HEK293 (cell line): ENCODE data around the gene ZNF43.
A peak's percentile ranks its signal among the peaks of the same experiment; 100 is the strongest.
"Not testable (repeated sequence)": the region's sequence is repeated elsewhere in the genome, so short reads cannot be mapped to it uniquely, and the experiment has no call there.

Experiments used
- CTCF ChIA-PET: fragments of 350-600 bp; formaldehyde crosslinking; extraction: SDS; loops from one replicate; lab custom pipeline; 2021; ENCODE audit warnings: antibody characterized with exemption; lab: Yijun Ruan, JAX
- POLR2A ChIA-PET: fragments of 300-600 bp; formaldehyde crosslinking; extraction: SDS; loops from one replicate; lab custom pipeline; 2020; ENCODE audit warnings: antibody characterized with exemption, inconsistent platforms; lab: Yijun Ruan, JAX
- H3K27ac ChIP-seq: fragments of 200-500 bp; sonication (Bioruptor generic); 2 replicates; pipeline ENCODE4 v1.5.1; 2014; ENCODE audit warnings: low read depth, low read length, control low read depth, inconsistent platforms; ENCODE audit errors: extremely low read depth
- H3K36me3 ChIP-seq, 2 experiments: fragments of 200-500 bp in 1 of 2; sonication (Bioruptor generic) in 1 of 2; 1 replicate in 1 of 2; 2 replicates in 1 of 2; pipeline ENCODE4 v1.5.1; 2014 to 2017; ENCODE audit warnings: inconsistent platforms in 2 of 2, low read length in 2 of 2; ENCODE audit not compliant: control insufficient read depth in 2 of 2, insufficient read depth in 1 of 2
- H3K4me1 ChIP-seq: fragments of 200-500 bp; sonication (Bioruptor generic); 2 replicates; pipeline ENCODE4 v1.5.1; 2014; ENCODE audit warnings: mild to moderate bottlenecking, low read length, inconsistent platforms; ENCODE audit not compliant: control insufficient read depth, insufficient read depth
- H3K4me3 ChIP-seq: 2 replicates; pipeline ENCODE4 v1.5.1; 2011; ENCODE audit warnings: low read depth, mild to moderate bottlenecking, control low read depth, low read length, moderate library complexity
- H3K9me3 ChIP-seq: fragments of 200-500 bp; sonication (Bioruptor generic); 2 replicates; pipeline ENCODE4 v1.5.1; 2014; ENCODE audit warnings: low read depth, low read length, inconsistent platforms; ENCODE audit not compliant: control insufficient read depth, insufficient read depth
- GLI4 ChIP-seq: fragments of 450-650 bp; formaldehyde crosslinking; IDR thresholded peaks from 2 replicates; pipeline ENCODE4 v1.5.1; 2016; ENCODE audit warnings: missing biosample characterization, missing genetic modification characterization
- HOXC10 ChIP-seq: sonication (generic); formaldehyde crosslinking; IDR thresholded peaks from 2 replicates; pipeline ENCODE4 v1.8.1; 2023; ENCODE audit warnings: mild to moderate bottlenecking, missing genetic modification reagents
- SP2 ChIP-seq: fragments of 450-650 bp; formaldehyde crosslinking; IDR thresholded peaks from 2 replicates; pipeline ENCODE4 v1.5.1; 2016; ENCODE audit warnings: missing biosample characterization, missing genetic modification characterization
- ZFP37 ChIP-seq: fragments of 450-650 bp; formaldehyde crosslinking; IDR thresholded peaks from 2 replicates; pipeline ENCODE4 v1.5.1; 2016; ENCODE audit warnings: missing biosample characterization, missing genetic modification characterization
- ZNF112 ChIP-seq: fragments of 450-650 bp; formaldehyde crosslinking; IDR thresholded peaks from 2 replicates; pipeline ENCODE4 v1.5.0; 2017; ENCODE audit warnings: missing biosample characterization, missing genetic modification characterization
- ZNF157 ChIP-seq: fragments of 450-650 bp; formaldehyde crosslinking; IDR thresholded peaks from 2 replicates; pipeline ENCODE4 v1.5.1; 2016; ENCODE audit warnings: missing biosample characterization, missing genetic modification characterization
- ZNF23 ChIP-seq: fragments of 450-650 bp; formaldehyde crosslinking; IDR thresholded peaks from 2 replicates; pipeline ENCODE4 v1.5.1; 2016; ENCODE audit warnings: missing biosample characterization, missing genetic modification characterization, borderline replicate concordance
- ZNF292 ChIP-seq: fragments of 450-650 bp; formaldehyde crosslinking; IDR thresholded peaks from 2 replicates; pipeline ENCODE4 v1.5.1; 2016; ENCODE audit warnings: low read depth, missing biosample characterization, missing genetic modification characterization, borderline replicate concordance
- ZNF394 ChIP-seq: fragments of 450-650 bp; formaldehyde crosslinking; IDR thresholded peaks from 2 replicates; pipeline ENCODE4 v1.5.1; 2016; ENCODE audit warnings: missing biosample characterization, missing genetic modification characterization, mild to moderate bottlenecking, moderate library complexity, borderline replicate concordance
- ZNF510 ChIP-seq: fragments of 450-650 bp; formaldehyde crosslinking; IDR thresholded peaks from 2 replicates; pipeline ENCODE4 v1.5.1; 2018; ENCODE audit warnings: mild to moderate bottlenecking, missing genetic modification characterization, missing biosample characterization; ENCODE audit not compliant: insufficient replicate concordance
- ZNF530 ChIP-seq: fragments of 450-650 bp; formaldehyde crosslinking; IDR thresholded peaks from 2 replicates; pipeline ENCODE4 v1.5.1; 2016; ENCODE audit warnings: low read depth, missing biosample characterization, missing genetic modification characterization
- ZNF555 ChIP-seq: fragments of 450-650 bp; formaldehyde crosslinking; conservative IDR thresholded peaks from 2 replicates; pipeline ENCODE4 v1.5.1; 2017; ENCODE audit warnings: missing biosample characterization, mild to moderate bottlenecking, missing genetic modification characterization, inconsistent platforms
- ZNF701 ChIP-seq: fragments of 450-650 bp; formaldehyde crosslinking; IDR thresholded peaks from 2 replicates; pipeline ENCODE4 v1.5.1; 2016; ENCODE audit warnings: missing biosample characterization, missing genetic modification characterization
- ZNF785 ChIP-seq: fragments of 450-650 bp; formaldehyde crosslinking; IDR thresholded peaks from 2 replicates; pipeline ENCODE4 v1.5.1; 2016; ENCODE audit warnings: missing biosample characterization, missing genetic modification characterization
- ZNF791 ChIP-seq: fragments of 450-650 bp; formaldehyde crosslinking; IDR thresholded peaks from 2 replicates; pipeline ENCODE4 v1.5.1; 2016; ENCODE audit warnings: missing biosample characterization, missing genetic modification characterization
- TF ChIP-seq, protein P1 (sequence below): fragments of 450-650 bp; formaldehyde crosslinking; conservative IDR thresholded peaks from 2 replicates; pipeline ENCODE4 v1.5.1; 2016; ENCODE audit warnings: low read depth, missing biosample characterization, missing genetic modification characterization
- TF ChIP-seq, protein P2 (sequence below): fragments of 450-650 bp; formaldehyde crosslinking; IDR thresholded peaks from 2 replicates; pipeline ENCODE4 v1.5.1; 2017; ENCODE audit warnings: missing biosample characterization, missing genetic modification characterization
- TF ChIP-seq, protein P3 (sequence below): fragments of 450-650 bp; formaldehyde crosslinking; IDR thresholded peaks from 2 replicates; pipeline ENCODE4 v1.5.1; 2016; ENCODE audit warnings: missing biosample characterization, missing genetic modification characterization
- TF ChIP-seq, protein P4 (sequence below): fragments of 450-650 bp; formaldehyde crosslinking; IDR thresholded peaks from 2 replicates; pipeline ENCODE4 v1.5.1; 2016; ENCODE audit warnings: missing biosample characterization, missing genetic modification characterization

ZNF43 gene

DNA sequence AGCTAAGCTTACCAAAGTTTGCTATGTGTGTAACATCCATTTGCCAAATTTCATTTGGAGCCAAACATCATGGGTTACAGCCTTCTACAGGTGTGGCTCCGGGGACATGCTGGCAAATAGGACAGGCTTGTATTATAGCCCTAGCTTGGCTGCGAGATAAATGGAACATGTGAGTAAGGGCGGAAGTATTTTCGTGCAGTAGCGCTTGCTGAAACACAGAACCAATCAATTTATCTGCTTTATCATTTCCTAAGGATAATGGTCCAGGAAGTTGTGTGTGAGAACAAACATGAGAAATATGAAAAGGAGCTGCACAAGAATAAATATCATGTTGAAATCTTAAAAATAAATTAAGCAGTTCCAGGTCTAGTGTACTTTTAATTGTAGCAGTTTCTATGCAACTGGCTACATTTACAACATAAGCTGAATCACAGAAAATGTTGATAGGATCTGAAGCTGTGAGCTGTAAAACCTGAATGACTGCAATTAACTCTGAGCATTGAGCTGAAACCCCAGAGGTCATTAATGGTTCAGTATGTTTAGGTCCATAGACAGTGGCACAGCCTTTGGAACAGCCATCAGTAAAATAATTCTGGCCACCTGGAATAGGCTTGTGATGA, 46.4 kb downstream of the ZNF43 start (continued):
- TF ChIP-seq, protein P1, sequence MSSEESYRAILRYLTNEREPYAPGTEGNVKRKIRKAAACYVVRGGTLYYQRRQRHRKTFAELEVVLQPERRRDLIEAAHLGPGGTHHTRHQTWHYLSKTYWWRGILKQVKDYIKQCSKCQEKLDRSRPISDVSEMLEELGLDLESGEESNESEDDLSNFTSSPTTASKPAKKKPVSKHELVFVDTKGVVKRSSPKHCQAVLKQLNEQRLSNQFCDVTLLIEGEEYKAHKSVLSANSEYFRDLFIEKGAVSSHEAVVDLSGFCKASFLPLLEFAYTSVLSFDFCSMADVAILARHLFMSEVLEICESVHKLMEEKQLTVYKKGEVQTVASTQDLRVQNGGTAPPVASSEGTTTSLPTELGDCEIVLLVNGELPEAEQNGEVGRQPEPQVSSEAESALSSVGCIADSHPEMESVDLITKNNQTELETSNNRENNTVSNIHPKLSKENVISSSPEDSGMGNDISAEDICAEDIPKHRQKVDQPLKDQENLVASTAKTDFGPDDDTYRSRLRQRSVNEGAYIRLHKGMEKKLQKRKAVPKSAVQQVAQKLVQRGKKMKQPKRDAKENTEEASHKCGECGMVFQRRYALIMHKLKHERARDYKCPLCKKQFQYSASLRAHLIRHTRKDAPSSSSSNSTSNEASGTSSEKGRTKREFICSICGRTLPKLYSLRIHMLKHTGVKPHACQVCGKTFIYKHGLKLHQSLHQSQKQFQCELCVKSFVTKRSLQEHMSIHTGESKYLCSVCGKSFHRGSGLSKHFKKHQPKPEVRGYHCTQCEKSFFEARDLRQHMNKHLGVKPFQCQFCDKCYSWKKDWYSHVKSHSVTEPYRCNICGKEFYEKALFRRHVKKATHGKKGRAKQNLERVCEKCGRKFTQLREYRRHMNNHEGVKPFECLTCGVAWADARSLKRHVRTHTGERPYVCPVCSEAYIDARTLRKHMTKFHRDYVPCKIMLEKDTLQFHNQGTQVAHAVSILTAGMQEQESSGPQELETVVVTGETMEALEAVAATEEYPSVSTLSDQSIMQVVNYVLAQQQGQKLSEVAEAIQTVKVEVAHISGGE (tag by site-specific recombination): no peak
- no peak for TF ChIP-seq ZNF530
- TF ChIP-seq ZNF292 (tag by site-specific recombination): no peak
- TF ChIP-seq ZNF701 (tag by site-specific recombination): no peak

DNA sequence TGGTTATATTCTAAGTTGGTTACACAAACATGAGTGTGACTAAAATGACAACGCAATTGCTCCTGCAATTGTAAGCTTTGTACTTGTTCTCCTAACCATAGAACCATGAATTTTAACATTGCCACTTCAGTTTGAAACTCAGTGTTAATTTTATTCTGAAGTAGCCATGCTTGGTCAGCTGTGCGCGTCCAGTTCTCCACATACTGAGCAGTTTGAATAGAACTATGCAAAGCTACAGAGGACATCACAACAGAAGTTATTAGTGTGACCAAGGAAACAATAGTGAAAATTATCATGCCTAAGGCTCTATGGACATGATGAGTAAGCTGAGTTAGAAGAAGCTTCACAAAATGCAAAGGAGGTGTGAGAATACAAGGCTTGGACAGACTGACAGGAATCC, 49.0 kb downstream of the ZNF43 start:
- CTCF ChIA-PET: no interaction called here
- H3K36me3 ChIP-seq: no peaks in the 10 kb centered on the region
- POLR2A ChIA-PET: interaction anchor here (0.8 kb wide), 1 partner anchor 20 kb away, joined by 4 read pairs; the partner anchor contains the start of gene ZNF100
- TF ChIP-seq ZFP37 (tag by site-specific recombination) (no peak), ZNF785 (no peak), ZNF23 (no peak), GLI4 (tag by site-specific recombination) (no peak), ZNF510 (tag by site-specific recombination) (no peak), ZNF555 (tag by site-specific recombination) (no peak)
- TF ChIP-seq, protein P2, sequence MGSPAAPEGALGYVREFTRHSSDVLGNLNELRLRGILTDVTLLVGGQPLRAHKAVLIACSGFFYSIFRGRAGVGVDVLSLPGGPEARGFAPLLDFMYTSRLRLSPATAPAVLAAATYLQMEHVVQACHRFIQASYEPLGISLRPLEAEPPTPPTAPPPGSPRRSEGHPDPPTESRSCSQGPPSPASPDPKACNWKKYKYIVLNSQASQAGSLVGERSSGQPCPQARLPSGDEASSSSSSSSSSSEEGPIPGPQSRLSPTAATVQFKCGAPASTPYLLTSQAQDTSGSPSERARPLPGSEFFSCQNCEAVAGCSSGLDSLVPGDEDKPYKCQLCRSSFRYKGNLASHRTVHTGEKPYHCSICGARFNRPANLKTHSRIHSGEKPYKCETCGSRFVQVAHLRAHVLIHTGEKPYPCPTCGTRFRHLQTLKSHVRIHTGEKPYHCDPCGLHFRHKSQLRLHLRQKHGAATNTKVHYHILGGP (tag by site-specific recombination): no peak
- no peaks in the 10 kb centered on the region for H3K9me3 ChIP-seq
- no peak overlapping the region for H3K27ac ChIP-seq
- H3K4me1 ChIP-seq: no peaks in the 10 kb centered on the region
- H3K4me3 ChIP-seq: no peak overlapping the region

DNA sequence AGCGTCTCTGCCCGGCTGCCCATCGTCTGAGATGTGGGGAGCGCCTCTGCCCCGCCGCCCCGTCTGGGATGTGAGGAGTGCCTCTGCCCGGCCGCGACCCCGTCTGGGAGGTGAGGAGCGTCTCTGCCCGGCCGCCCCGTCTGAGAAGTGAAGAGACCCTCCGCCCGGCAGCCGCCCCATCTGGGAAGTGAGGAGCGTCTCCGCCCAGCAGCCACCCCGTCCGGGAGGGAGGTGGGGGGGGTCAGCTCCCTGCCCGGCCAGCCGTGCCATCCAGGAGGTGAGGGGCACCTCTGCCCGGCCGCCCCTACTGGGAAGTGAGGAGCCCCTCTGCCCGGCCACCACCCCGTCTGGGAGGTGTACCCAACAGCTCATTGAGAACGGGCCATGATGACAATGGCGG, 60.2 kb downstream of the ZNF43 start:
- H3K4me1 ChIP-seq, H3K9me3 ChIP-seq, H3K36me3 ChIP-seq, CTCF ChIA-PET, POLR2A ChIA-PET, H3K4me3 ChIP-seq, H3K27ac ChIP-seq: not testable (repeated sequence)

DNA sequence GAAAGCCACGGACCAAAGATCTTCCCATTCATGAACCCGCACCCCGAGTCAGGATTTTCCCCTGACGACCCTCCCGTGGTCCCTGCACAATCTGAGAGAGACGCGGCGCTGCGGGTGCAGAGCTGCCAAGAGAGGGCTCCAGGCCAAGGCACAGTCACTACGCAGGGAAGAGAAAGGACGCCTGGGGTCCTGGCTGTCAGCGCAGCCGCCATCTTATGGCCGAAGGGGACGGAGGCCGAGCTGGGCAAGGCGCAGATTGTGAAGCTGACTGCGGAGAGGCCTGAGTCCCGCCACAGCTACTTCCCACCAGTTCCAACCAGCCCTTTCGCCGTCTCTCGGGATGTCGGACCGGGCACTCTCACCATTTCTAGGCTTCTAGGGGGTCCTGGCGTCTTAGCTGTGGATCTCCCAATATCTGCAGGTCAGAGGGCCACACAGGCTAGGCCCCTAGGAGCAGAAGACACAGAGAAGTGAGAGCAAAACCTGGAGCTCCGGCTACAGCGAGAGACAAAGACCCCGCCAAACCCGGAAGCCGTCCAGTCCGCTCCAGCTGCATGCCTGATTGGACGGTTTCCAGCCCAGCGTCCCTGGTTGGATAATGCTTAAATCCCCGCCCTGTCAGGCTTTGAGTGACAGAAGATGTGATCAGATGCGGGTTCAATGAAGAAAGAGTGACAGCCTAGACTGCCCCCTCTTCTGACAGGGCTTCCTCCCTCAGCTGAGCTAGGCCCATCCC, 68.7 kb downstream of the ZNF43 start, which contains the start of gene ZNF100:
ZNF100 (minus strand) TSS at position 515 of the 736 bp plus-strand sequence; CDS start at position 365, 150 bp downstream.
- Histone ChIP-seq H3K4me3 (peak within 1 kb of the TSS; percentile 97), H3K36me3 (peaks cover 8 to 37% of the 10 kb centered on the region in 2 experiments; a peak in 2 of 3 replicates)
- no peak for TF ChIP-seq ZNF791 (tag by site-specific recombination)
- TF ChIP-seq, protein P3, sequence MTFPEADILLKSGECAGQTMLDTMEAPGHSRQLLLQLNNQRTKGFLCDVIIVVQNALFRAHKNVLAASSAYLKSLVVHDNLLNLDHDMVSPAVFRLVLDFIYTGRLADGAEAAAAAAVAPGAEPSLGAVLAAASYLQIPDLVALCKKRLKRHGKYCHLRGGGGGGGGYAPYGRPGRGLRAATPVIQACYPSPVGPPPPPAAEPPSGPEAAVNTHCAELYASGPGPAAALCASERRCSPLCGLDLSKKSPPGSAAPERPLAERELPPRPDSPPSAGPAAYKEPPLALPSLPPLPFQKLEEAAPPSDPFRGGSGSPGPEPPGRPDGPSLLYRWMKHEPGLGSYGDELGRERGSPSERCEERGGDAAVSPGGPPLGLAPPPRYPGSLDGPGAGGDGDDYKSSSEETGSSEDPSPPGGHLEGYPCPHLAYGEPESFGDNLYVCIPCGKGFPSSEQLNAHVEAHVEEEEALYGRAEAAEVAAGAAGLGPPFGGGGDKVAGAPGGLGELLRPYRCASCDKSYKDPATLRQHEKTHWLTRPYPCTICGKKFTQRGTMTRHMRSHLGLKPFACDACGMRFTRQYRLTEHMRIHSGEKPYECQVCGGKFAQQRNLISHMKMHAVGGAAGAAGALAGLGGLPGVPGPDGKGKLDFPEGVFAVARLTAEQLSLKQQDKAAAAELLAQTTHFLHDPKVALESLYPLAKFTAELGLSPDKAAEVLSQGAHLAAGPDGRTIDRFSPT (tag by site-specific recombination): no peak
- TF ChIP-seq ZNF112 (tag by site-specific recombination): no peak
- no peak for TF ChIP-seq HOXC10 (CRISPR knock-in tag)
- no peak for TF ChIP-seq ZNF157 (tag by site-specific recombination)
- TF ChIP-seq ZNF394: peak; percentile 39; the same call in 1 of the 2 replicates
- TF ChIP-seq, protein P4, sequence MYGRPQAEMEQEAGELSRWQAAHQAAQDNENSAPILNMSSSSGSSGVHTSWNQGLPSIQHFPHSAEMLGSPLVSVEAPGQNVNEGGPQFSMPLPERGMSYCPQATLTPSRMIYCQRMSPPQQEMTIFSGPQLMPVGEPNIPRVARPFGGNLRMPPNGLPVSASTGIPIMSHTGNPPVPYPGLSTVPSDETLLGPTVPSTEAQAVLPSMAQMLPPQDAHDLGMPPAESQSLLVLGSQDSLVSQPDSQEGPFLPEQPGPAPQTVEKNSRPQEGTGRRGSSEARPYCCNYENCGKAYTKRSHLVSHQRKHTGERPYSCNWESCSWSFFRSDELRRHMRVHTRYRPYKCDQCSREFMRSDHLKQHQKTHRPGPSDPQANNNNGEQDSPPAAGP: no peak
- peak; percentile 88 for TF ChIP-seq SP2

More for the DNA sequence above, 68.7 kb downstream of the ZNF43 start, which contains the start of gene ZNF100:
- peak within 1 kb of the TSS; percentile 74 for H3K27ac ChIP-seq
- no peaks in the 10 kb centered on the region for H3K4me1 ChIP-seq
- ChIA-PET POLR2A (interaction anchor here (0.6 to 1.6 kb wide), 14 partner anchors 10 to 1715 kb away, joined by 3 to 26 read pairs (median 4); partner anchors contain the start of genes ZNF43, ZNF431, ZNF493 and ZNF708), CTCF (interaction anchor here (0.6 kb wide), 2 partner anchors 378 to 680 kb away, joined by 3 read pairs; no protein-coding TSS in a partner anchor)
- H3K9me3 ChIP-seq: no peaks in the 10 kb centered on the region
